Activated CD4-positive, alpha-beta T cell treated with anti-CD3 and anti-CD28 coated beads, Interleukin-2, amount 10 ng/mL, durations not matched to agents 24 days and 14 days (primary cell): Measurements from ENCODE around the gene CRLF1. TPM values are rescaled to one million over a fixed set of nuclear protein-coding genes. Genes with fewer than 3 reads are reported as not detected.

Experiments used
- DNase-seq: peaks from one replicate; pipeline ENCODE4 v3.0.0; 2022
- H3K27ac Mint-ChIP-seq: one replicate; pipeline ENCODE4 v1.8.0; 2022; ENCODE audit warnings: mild to moderate bottlenecking, mixed read lengths
- H3K27me3 Mint-ChIP-seq: one replicate; pipeline ENCODE4 v1.8.0; 2022; ENCODE audit warnings: mixed read lengths
- H3K36me3 Mint-ChIP-seq: one replicate; pipeline ENCODE4 v1.8.0; 2022; ENCODE audit warnings: low read depth, mild to moderate bottlenecking, mixed read lengths
- H3K4me1 Mint-ChIP-seq: one replicate; pipeline ENCODE4 v1.8.0; 2021; ENCODE audit warnings: mixed read lengths
- H3K4me3 Mint-ChIP-seq: one replicate; pipeline ENCODE4 v1.8.0; 2022; ENCODE audit warnings: mild to moderate bottlenecking, moderate library complexity, mixed read lengths
- H3K9me3 Mint-ChIP-seq: one replicate; pipeline ENCODE4 v1.8.0; 2021; ENCODE audit warnings: mixed read lengths
- intact Hi-C: fragments of 100-400 bp; cut with micrococcal nuclease; formaldehyde crosslinking; loops from one replicate; pipeline ENCODE4 v1.15.1; 2023
- total RNA-seq: library from RNA; stranded (reverse); gene quantifications from 2 replicates; pipeline ENCODE4 v1.2.3, GENCODE V29; 2022

Gene CRLF1
- total RNA-seq, 1 donor from 2014 or later: not detected

DNA sequence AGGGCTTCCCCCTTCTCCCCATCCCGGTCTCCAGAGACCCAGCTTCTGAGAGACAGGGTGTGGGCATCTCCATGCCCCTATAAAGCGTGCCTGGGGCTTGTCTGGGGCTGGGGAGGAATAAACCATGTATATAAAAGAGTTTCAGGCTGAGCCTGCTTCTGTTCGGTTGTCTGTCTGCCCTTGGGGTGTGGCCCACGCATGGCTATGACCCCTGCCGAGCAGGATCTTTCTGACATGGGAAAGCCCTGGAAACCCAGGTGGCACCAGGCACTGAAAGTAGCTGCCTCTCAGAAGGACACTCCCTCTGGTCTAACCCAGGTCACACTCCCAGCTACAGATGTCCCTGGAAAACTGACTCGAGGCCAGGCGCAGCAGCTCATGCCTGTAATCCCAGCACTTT is 14.3 kb upstream of the CRLF1 start:
- Mint-ChIP-seq H3K27me3 (peaks cover 8% of the 10 kb centered on the region), H3K4me3 (no peak overlapping the region), H3K36me3 (no peaks in the 10 kb centered on the region), H3K9me3 (no peaks in the 10 kb centered on the region), H3K4me1 (peaks cover 1% of the 10 kb centered on the region), H3K27ac (no peak overlapping the region)
- no peak for DNase-seq
- intact Hi-C loops: no loop called here

DNA sequence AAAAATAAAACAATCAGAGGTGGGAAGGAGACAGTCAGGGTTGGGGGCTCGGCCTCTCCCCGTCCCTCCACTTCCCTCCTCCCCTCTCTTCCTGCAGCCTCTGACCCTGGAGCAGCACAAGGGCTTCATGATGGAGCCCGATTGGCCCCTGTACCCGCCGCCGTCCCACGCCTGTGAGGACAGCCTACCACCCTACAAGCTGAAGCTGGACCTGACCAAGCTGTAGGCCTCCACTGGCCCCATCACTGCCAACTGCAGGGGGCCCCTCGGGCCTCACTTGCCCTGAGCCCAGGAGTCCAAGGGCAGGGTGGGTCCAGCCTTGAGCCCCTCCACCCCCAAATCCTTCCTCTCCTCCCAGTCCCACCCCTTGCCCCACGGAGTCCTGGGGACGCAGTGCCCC is 13.7 kb upstream of the CRLF1 start:
- no peak overlapping the region for H3K27ac Mint-ChIP-seq
- H3K9me3 Mint-ChIP-seq: no peaks in the 10 kb centered on the region
- H3K4me1 Mint-ChIP-seq: peaks cover 1% of the 10 kb centered on the region
- no peaks in the 10 kb centered on the region for H3K36me3 Mint-ChIP-seq
- peaks cover 12% of the 10 kb centered on the region for H3K27me3 Mint-ChIP-seq
- intact Hi-C loops: no loop called here
- no peak for DNase-seq
- H3K4me3 Mint-ChIP-seq: no peak overlapping the region

DNA sequence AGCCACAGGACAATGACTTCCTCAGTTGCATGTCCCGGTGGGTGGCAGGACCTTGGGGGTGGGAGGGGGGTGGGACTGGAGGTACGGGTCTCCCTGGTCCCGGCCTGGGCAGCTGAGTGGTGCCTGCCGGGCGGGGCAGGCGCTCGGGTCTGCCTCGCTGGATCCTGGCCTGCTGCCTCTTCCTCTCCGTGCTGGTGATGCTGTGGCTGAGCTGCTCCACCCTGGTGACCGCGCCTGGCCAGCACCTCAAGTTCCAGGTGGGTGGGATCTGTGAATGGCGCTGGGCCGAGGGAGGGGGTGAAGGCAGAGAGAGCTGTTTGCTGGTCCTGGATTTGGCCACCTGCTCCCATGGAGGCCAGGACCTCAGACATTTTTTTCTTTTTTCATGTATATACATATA is 11.6 kb upstream of the CRLF1 start:
- Mint-ChIP-seq H3K27me3 (peaks cover 31% of the 10 kb centered on the region), H3K4me3 (no peak overlapping the region), H3K27ac (no peak overlapping the region), H3K36me3 (no peaks in the 10 kb centered on the region), H3K9me3 (no peaks in the 10 kb centered on the region), H3K4me1 (peaks cover 1% of the 10 kb centered on the region)
- no peak for DNase-seq
- intact Hi-C loops: no loop called here

DNA sequence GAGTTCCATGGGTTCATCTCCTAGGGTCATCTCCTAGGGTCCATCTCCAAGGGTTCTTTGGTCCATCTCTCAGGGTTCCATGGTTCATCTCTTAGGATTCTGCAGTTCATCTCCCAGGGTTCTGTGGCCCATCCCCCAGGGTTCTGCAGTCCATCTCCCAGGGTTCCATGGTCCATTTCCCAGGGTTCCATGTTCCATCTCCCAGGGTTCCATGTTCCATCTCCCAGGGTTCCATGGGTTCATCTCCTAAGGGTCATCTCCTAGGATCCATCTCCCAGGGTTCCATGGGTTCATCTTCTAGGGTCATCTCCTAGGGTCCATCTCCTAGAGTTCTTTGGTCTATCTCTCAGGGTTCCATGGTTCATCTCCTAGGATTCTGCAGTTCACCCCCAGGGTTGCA is 11.0 kb upstream of the CRLF1 start:
- intact Hi-C loops: no loop called here
- Mint-ChIP-seq H3K4me1 (peaks cover 1% of the 10 kb centered on the region), H3K27ac (no peak overlapping the region), H3K36me3 (no peaks in the 10 kb centered on the region), H3K4me3 (no peak overlapping the region), H3K27me3 (peaks cover 33% of the 10 kb centered on the region), H3K9me3 (no peaks in the 10 kb centered on the region)
- no peak for DNase-seq

DNA sequence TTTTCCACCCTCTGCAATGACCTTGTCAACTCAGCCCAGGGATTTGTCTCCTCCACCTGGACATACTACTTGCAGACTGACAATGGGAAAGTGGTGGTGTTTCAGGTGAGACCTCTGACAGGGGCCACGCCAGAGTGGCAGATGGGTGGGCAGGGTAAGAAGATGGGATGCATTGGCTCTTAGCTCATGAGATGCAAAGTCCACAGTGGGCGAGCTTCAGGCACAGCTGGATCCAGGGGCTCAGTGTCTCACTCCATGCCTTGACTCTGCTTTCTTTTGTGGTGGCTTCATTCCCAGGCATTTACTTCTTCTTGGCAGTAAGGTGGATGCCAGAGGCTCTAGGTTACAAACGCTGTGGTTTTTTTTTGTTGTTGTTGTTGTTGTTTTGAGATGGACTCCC is 9.4 kb upstream of the CRLF1 start:
- H3K27ac Mint-ChIP-seq: no peak overlapping the region
- H3K4me3 Mint-ChIP-seq: no peak overlapping the region
- H3K9me3 Mint-ChIP-seq: no peaks in the 10 kb centered on the region
- intact Hi-C loops: no loop called here
- peaks cover 8% of the 10 kb centered on the region for H3K4me1 Mint-ChIP-seq
- peaks cover 45% of the 10 kb centered on the region for H3K27me3 Mint-ChIP-seq
- no peak for DNase-seq
- H3K36me3 Mint-ChIP-seq: peaks cover 1% of the 10 kb centered on the region

DNA sequence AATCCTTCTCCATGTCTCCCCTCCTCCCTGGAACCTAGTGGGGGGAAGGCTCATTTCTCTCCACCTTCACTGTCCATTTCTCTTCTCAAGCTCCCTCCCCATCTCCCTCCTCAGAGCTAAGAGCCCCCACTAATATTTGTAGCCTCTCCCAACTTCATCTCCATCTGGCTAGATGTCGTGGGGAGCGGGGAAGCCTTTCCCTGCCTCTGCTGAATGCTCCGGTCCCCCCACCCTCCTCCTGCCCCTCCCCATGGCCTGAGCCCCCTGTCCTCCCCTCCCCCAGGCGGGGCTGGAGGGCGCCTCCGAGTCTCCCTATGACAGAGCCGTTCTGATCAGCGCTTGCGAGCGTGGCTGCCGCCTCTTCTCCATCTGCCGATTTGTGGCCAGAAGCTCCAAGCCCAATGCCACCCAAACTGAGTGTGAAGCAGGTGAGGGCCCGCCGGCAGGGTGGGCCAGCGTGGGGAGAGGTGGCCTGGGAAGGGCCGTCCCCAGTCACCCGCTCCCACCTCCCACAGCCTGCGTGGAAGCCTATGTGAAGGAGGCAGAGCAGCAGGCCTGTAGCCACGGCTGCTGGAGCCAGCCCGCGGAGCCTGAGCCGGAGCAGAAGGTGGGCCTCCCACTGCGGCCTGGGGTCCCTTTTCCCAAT is 7.1 kb upstream of the CRLF1 start:
- intact Hi-C loops: loop anchor here (5.0 kb wide), 1 partner anchor 179 kb away; the partner anchor contains the start of gene COMP
- Mint-ChIP-seq H3K4me1 (peaks cover 9% of the 10 kb centered on the region), H3K9me3 (no peaks in the 10 kb centered on the region), H3K27ac (peak overlapping the region; percentile 25), H3K4me3 (peak overlapping the region; percentile 55), H3K36me3 (peaks cover 1% of the 10 kb centered on the region), H3K27me3 (peaks cover 63% of the 10 kb centered on the region)
- DNase-seq: no peak

DNA sequence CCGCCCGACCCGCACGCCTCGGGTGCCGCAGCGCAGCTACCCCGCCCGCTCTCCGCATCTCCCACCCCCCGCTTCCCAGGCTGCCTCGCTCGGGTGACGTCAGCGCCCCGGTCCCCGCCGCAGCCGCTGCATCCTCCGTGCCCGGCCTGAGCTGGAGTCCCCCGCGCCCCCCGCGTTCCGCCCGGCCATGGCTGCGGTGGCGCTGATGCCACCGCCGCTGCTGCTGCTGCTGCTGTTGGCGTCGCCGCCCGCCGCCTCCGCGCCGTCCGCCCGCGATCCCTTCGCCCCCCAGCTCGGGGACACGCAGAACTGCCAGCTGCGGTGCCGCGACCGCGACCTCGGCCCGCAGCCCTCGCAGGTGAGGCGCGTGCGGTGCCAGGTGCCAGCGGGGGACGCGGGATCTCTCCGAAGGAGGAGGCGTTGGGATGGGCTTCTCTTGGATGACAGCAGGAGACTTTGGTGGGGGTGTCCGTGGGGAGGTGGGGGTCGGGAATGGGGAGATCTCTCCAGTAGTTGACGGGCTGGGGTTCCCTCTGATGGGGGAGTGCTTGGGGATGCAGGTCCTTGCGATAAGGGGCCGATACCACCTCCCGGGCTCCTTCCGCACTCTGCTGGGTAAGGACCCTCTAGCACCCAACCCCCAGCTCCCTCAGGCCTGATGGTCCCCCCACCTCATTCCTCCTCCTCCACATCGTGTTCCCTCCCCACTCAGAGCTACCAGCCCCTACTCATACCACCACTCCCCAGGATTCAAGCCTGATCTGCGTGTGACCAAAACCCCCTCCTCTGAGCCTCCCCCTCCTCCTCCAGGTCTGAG is 6.4 kb upstream of the CRLF1 start, which contains the start of gene TMEM59L:
Gene TMEM59L, plus strand, starts transcription at position 99 of the 817 bp plus-strand sequence. Its CDS starts 89 bp downstream, at position 188.
- Mint-ChIP-seq H3K27ac (no peak within 1 kb of the TSS), H3K27me3 (peaks cover 71% of the 10 kb centered on the region), H3K36me3 (peaks cover 1% of the 10 kb centered on the region), H3K9me3 (no peaks in the 10 kb centered on the region), H3K4me1 (peaks cover 9% of the 10 kb centered on the region), H3K4me3 (peak within 1 kb of the TSS; percentile 75)
- intact Hi-C loops: loop anchor here (5.0 kb wide), 1 partner anchor 179 kb away; the partner anchor contains the start of gene COMP
- DNase-seq: peak; percentile 85

DNA sequence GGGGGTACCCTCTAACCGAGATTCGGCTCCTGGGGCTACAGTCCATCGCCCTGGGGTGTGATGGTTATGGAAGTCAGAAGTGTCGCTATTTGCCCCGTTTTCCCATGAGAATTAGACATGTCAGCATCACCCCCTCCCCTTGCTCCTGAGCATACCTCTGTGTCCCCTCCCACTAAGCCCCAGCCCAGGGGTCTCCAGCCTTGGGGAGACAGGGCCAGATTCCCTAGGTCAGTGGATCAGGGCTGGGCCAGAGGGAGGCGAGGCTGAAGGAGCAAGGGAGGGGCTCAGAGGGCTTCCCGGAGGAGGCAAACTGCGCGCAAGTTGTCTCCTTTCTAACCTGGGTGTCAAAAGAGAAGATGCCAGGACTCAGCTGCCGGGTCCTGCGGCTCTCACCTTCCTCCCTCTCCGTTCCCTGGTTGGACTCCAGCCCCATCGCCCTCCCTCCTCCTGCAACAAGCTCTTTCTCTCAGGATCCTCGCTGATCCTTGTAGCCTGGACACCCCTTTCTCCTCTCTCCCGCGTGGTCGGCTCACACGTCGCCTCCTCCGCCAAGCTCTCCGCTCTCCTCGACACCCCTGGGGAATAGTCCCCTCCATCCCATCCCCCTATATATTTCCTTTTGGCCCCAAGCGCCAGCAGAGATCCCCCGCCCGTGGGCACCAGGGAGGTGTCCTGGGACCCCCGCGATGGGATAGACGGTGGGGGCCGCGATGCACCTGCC is 5.6 kb upstream of the CRLF1 start:
- intact Hi-C loops: loop anchor here (5.0 kb wide), 1 partner anchor 180 kb away; the partner anchor contains the start of gene COMP

DNA sequence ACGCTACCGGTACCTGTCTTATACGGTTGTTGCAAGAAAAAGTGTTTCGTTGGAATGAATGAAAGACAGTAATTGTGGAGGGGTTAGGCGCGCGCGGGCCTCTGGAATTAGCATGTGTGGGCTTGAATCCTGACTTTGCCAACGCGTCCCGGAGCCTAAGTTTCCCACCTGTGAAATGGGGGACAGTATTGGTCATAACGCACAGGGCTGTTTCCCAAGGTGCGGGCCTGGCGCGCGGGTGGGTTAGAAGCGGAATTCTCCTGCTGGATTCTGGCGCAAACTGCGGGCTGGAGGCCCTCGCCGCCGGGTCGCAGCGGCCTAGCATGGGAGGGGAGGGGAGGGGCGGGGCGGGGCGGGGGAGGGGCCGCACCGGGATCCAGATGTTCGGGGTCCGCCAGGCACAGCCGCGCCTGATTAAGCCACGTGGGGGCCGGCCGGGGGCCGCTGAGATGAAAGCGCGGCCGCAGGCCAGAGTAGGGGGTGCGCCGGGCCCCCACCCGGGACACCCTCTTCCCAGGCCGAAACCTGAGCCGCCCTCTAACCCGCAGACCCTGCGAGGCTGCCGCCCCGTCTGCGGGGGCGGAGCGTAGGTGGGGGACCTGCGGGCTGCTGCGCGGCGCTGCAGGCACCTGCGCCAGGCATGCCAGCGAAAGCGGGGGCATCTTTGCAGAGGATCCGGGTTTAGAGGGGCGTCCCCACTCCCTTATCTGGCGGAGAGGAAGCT is 4.9 kb upstream of the CRLF1 start:
- Mint-ChIP-seq H3K36me3 (peaks cover 1% of the 10 kb centered on the region), H3K9me3 (no peaks in the 10 kb centered on the region), H3K4me1 (peaks cover 9% of the 10 kb centered on the region), H3K27ac (no peak overlapping the region), H3K27me3 (peaks cover 78% of the 10 kb centered on the region), H3K4me3 (peak overlapping the region; percentile 75)
- intact Hi-C loops: loop anchor here (5.0 kb wide), 1 partner anchor 181 kb away; the partner anchor contains the start of gene COMP
- no peak for DNase-seq

More for the DNA sequence above, 5.6 kb upstream of the CRLF1 start:
- Mint-ChIP-seq H3K4me1 (peaks cover 9% of the 10 kb centered on the region), H3K9me3 (no peaks in the 10 kb centered on the region), H3K27ac (no peak overlapping the region), H3K36me3 (peaks cover 1% of the 10 kb centered on the region), H3K4me3 (peak overlapping the region; percentile 75), H3K27me3 (peaks cover 75% of the 10 kb centered on the region)
- DNase-seq: no peak

DNA sequence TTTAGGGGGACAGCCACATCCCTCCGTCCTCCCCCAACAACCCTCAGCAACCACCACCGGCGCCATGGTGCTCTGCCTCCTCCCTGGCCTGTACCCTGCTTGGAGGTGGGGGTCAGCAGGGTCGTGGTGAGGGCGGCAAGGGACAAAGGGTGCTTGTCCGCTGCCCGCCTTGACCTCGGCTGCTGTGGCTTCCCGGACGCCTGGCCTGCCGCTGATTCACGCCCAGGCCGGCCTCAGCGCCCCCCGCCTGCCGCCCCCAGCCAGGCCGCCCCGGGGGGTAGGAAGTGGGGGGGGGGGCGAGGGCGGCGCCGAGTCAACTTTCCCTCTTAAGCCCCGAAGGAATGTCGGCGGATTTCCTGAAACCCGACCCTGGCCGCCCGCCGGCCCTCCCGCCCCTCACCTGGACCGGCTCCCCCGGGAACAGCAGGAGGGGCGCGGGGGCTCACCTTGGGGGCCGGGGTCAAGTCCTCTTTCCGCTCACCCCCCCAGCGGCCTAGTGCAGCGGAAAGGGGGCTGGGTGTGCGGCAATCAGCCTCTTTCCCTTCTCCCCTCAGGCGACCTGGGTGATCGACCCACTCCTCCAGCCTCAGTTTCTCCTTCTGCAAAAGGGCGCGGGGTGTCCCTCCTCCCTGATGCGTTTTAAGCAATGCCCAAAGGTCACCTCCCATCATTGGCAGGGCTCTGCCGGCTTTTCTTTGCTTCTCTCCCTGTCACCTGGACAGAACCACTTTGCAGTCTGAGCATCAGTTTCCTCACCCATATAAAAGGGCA is 4.1 kb upstream of the CRLF1 start:
- Mint-ChIP-seq H3K9me3 (no peaks in the 10 kb centered on the region), H3K36me3 (peaks cover 1% of the 10 kb centered on the region), H3K27ac (peak overlapping the region; percentile 21), H3K4me3 (no peak overlapping the region), H3K27me3 (peaks cover 72% of the 10 kb centered on the region), H3K4me1 (peaks cover 9% of the 10 kb centered on the region)
- DNase-seq: no peak
- intact Hi-C loops: loop anchor here (5.0 kb wide), 1 partner anchor 182 kb away; the partner anchor contains the start of gene COMP

DNA sequence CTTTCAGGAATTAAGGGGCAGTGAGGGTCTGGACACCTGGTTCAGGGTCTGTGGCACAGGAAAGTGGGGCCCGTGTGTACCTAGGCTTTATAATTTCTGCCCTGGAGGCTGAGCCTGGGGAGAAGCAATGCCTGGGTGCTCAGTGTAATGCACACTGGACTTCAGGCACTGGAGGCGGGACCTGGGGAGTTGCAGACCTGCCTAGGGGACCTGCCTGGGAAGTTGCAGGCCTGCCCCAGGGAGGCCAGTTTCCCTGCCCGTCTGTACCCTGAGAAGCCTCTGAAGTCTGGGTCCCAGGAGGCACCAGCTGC is 3.6 kb upstream of the CRLF1 start:
- Mint-ChIP-seq H3K4me1 (peaks cover 9% of the 10 kb centered on the region), H3K27me3 (peaks cover 74% of the 10 kb centered on the region), H3K4me3 (no peak overlapping the region), H3K27ac (no peak overlapping the region), H3K9me3 (no peaks in the 10 kb centered on the region), H3K36me3 (peaks cover 1% of the 10 kb centered on the region)
- intact Hi-C loops: loop anchor here (5.0 kb wide), 1 partner anchor 182 kb away; the partner anchor contains the start of gene COMP
- no peak for DNase-seq

DNA sequence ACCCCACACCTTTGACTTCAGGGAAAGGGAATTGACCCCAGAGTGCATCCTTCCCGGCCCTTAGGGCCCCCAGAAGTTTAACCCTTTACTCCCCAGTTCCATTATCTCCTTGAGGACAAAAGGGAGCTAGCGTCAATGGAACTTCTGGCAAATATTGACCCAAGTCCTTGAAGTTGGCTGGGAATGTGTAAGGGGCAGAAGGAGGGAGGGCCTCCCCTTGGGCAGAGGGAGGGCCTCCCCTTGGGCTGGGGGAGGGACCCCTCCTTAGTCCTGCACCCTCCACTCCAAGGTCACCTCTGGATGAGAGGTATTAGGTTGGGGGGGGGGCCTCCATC is 3.1 kb upstream of the CRLF1 start:
- Mint-ChIP-seq H3K36me3 (peaks cover 1% of the 10 kb centered on the region), H3K9me3 (no peaks in the 10 kb centered on the region), H3K4me1 (peaks cover 9% of the 10 kb centered on the region), H3K4me3 (no peak overlapping the region), H3K27me3 (peaks cover 74% of the 10 kb centered on the region), H3K27ac (no peak overlapping the region)
- no peak for DNase-seq
- intact Hi-C loops: loop anchor here (5.0 kb wide), 1 partner anchor 183 kb away; the partner anchor contains the start of gene COMP
